Measurements from ENCODE around the gene SH3BP2. TPM values are rescaled to one million over a fixed set of nuclear protein-coding genes. Genes with fewer than 3 reads are reported as not detected.

Gene SH3BP2
- total and polyA plus RNA-seq, 12 donors, result 10.4 to 47.7 (median 16.4) TPM

DNA sequence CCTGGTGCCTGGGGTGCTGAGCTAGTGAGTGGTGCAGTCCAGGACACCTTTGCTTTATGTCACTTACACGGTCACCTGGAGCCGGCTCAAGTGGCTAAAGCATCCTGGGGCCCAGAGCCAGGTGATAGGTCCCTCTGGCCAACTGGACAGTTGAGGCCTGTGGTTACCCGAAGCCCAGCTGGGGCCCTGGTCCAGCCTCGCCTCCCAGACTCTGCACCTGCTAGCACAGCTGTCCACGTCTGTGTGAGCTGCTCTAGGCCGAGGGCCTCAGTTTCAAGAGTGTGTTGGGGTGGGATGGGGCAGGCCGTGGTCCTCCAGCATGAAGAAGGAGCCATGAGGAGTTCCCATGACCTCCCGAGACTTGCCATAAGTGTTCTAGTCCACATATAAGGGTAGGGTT lies 43.1 kb downstream of the SH3BP2 start:
- H3K27me3 ChIP-seq, result no peaks in the 10 kb centered on the region
- peaks cover 5 to 60% (median 34%) of the 10 kb centered on the region in 9 donors for H3K4me1 ChIP-seq
- no peak overlapping the region for H3K4me3 ChIP-seq
- peaks cover 0 to 58% (median 12%) of the 10 kb centered on the region in 9 donors for H3K36me3 ChIP-seq
- TF ChIP-seq, protein P1, sequence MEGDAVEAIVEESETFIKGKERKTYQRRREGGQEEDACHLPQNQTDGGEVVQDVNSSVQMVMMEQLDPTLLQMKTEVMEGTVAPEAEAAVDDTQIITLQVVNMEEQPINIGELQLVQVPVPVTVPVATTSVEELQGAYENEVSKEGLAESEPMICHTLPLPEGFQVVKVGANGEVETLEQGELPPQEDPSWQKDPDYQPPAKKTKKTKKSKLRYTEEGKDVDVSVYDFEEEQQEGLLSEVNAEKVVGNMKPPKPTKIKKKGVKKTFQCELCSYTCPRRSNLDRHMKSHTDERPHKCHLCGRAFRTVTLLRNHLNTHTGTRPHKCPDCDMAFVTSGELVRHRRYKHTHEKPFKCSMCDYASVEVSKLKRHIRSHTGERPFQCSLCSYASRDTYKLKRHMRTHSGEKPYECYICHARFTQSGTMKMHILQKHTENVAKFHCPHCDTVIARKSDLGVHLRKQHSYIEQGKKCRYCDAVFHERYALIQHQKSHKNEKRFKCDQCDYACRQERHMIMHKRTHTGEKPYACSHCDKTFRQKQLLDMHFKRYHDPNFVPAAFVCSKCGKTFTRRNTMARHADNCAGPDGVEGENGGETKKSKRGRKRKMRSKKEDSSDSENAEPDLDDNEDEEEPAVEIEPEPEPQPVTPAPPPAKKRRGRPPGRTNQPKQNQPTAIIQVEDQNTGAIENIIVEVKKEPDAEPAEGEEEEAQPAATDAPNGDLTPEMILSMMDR (IDR thresholded peaks at IDR 0.05), result no peak
- DNase-seq, result no peak
- H3K9me3 ChIP-seq, result no peaks in the 10 kb centered on the region
- H3K27ac ChIP-seq, result peak overlapping the region in 5 of 10 donors; percentile 7 to 78 (median 44)
- ATAC-seq, result no peak
- 90 to 93% methylated on average over 8 of the region's 8 CpGs for WGBS, 2 donors
- intact Hi-C loops (cut with DNase I), result loop anchor here in 1 of 10 donors (5.0 kb wide), 1 partner anchor 74 kb away; no protein-coding TSS in a partner anchor

- TF ChIP-seq, protein P1 (IDR thresholded peaks at IDR 0.05), result no peak
- no peaks in the 10 kb centered on the region for H3K9me3 ChIP-seq
- H3K4me3 ChIP-seq, result no peak overlapping the region
- 78 to 80% methylated on average over 5 of the region's 5 CpGs for WGBS, 2 donors
- DNase-seq (no peak), ATAC-seq (peak in 1 of 8 donors; percentile 17)
- peaks cover 5 to 60% (median 34%) of the 10 kb centered on the region in 9 donors for H3K4me1 ChIP-seq
- intact Hi-C loops (cut with DNase I), result loop anchor here in 1 of 10 donors (5.0 kb wide), 1 partner anchor 74 kb away; no protein-coding TSS in a partner anchor
- H3K27ac ChIP-seq, result peak overlapping the region in 5 of 10 donors; percentile 1 to 78 (median 17)
- peaks cover 0 to 53% (median 12%) of the 10 kb centered on the region in 9 donors for H3K36me3 ChIP-seq
- H3K27me3 ChIP-seq, result no peaks in the 10 kb centered on the region
These were observed 43.5 kb downstream of the SH3BP2 start for GRCh38 chr4:2836391-2836859.

GRCh38 chr4:2837110-2837903 lies 44.4 kb downstream of the SH3BP2 start:
- ATAC-seq (peak in 4 of 8 donors; percentile 4 to 9 (median 8)), DNase-seq (peak in 1 of 2 donors; percentile 15)
- Histone ChIP-seq H3K36me3 (peaks cover 0 to 44% (median 3%) of the 10 kb centered on the region in 9 donors), H3K27me3 (no peaks in the 10 kb centered on the region), H3K27ac (peak overlapping the region in 9 of 10 donors; percentile 1 to 78 (median 57)), H3K4me1 (peaks cover 5 to 67% (median 36%) of the 10 kb centered on the region in 9 donors), H3K9me3 (no peaks in the 10 kb centered on the region), H3K4me3 (peak overlapping the region in 6 of 10 donors; percentile 2 to 32 (median 14))
- intact Hi-C loops (cut with DNase I), result loop anchor here in 1 of 10 donors (5.0 kb wide), 1 partner anchor 75 kb away; no protein-coding TSS in a partner anchor
- WGBS, 2 donors, result 69 to 79% methylated on average over 20 of the region's 20 CpGs
- TF ChIP-seq, protein P1 (IDR thresholded peaks at IDR 0.05), result no peak

DNA sequence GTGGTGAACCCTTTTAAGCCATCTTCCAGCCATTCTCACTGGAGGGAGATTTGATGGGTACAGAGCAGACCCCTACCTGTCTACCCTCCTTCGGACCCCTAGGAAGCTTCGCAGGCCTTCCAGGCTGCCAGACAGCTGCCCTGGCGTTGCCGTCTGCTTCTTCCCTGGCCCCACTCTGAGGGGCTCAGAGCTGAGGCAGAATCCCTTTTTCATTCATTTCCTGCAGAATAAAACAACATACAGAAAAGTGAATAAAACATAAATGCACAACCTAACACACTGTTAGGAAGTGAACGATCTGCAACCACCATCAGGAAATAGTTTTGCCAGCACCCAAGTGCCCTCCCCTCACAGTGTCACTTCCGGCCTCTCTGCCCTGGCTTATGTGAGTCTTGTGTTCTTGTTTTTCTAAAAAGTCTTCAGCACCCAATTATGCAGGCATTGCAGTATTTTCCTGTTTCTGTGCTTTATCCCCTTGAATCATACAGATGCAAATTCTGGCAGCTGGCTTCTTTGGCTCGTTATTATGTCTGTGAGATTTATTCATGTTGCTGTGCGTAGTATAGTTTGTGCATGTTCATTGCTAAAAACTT lies 45.1 kb downstream of the SH3BP2 start:
- Histone ChIP-seq H3K36me3 (peaks cover 0 to 37% (median 0%) of the 10 kb centered on the region in 9 donors), H3K4me1 (peaks cover 6 to 74% (median 42%) of the 10 kb centered on the region in 9 donors), H3K9me3 (no peaks in the 10 kb centered on the region), H3K27me3 (no peaks in the 10 kb centered on the region), H3K27ac (peak overlapping the region in 9 of 10 donors; percentile 1 to 78 (median 57)), H3K4me3 (peak overlapping the region in 6 of 10 donors; percentile 2 to 32 (median 14))
- DNase-seq (peak; percentile 27 to 45), ATAC-seq (peak in 6 of 8 donors; percentile 37 to 69 (median 50))
- TF ChIP-seq, protein P1 (IDR thresholded peaks at IDR 0.05), result no peak
- intact Hi-C loops (cut with DNase I), result loop anchor here in 1 of 10 donors (5.0 kb wide), 1 partner anchor 76 kb away; no protein-coding TSS in a partner anchor
- 52% methylated on average over 8 of the region's 8 CpGs for WGBS, 2 donors

Data from heart right ventricle (tissue), 16 donors.